HG02798 (cell line): Measurements from ENCODE around the gene VPS37C.

Experiments used
- ATAC-seq: cut with Tn5 transposase; IDR thresholded peaks from one replicate; pipeline ENCODE4 v1.9.1; 2021; ENCODE audit warnings: mild to moderate bottlenecking; ENCODE audit not compliant: unreplicated experiment, poor library complexity

Gene VPS37C

DNA sequence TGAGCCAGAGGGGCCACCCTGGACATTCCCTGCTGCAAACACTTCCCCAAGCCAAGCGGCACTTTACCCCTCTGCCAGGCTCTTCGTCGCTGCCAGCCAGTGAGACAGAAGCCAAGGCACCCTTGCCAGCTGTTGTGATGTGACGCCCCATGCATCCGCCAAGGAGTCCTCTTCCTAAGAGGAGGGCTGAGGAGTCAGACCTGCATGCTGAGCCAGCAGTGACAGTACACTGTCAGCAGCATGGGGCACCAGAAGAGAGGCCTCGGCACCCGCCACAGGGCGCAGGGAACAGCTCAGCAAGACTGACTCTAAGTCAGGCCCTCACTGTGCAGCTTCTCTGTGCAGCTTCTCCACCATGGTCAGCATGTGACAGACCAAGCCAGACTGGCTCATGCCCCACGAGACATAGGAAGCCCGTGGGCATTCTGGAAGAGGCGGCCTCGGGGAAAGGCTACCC is 26.4 kb downstream of the VPS37C start:
- no peak for ATAC-seq

DNA sequence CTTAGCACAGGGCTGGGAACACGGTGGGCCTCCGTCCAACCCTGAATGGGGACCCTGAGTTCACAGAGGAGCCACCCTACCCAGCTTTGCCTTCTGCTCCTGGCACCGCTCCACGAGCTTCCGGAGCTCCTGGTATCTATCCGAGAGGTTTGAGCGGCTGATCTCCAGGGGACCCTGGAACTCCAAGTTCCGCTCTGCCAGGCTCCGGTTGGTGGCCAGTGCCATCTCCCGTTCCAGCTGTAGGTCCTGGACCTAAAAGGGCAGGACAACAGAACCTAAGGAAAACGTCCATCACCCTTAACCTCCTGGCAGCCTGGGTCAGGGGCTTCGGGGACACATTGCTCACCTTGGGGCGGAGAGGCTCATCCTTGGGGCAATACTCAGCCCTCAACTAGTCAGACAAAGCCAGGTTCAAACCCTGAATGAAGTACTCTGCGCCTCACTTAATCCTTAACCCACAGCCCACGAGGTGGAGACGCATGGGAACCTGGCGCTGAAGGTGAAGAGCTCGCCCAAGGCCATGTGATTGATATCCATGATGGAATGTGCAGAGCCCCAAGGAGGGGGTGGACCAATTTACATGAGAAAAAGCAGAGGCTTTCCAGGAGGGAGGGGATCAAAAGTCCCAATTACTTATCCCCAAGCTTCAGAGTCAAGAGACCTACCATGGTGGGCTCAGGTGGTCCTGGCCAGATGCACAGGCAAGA is 27.1 kb downstream of the VPS37C start:
- no peak for ATAC-seq

DNA sequence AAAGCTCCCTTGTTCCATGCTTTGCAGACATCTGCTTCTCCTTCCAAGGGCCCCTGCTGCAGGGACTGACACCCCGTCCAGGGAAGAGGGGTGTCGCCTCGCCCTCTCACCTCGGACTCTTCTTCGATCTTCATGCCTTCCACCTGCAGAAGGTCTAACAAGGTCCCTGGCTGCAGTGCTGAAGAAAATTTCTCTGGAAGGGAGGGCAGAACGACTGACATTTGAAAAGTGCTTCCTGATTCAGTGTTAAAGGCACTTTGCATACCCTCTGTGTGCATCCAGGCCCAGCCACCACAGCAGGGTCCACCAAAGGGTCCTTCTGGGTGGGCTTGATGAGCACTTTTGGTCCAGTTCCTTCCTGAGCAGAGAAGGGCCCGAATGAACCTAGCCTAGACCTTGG is 28.1 kb downstream of the VPS37C start:
- no peak for ATAC-seq

DNA sequence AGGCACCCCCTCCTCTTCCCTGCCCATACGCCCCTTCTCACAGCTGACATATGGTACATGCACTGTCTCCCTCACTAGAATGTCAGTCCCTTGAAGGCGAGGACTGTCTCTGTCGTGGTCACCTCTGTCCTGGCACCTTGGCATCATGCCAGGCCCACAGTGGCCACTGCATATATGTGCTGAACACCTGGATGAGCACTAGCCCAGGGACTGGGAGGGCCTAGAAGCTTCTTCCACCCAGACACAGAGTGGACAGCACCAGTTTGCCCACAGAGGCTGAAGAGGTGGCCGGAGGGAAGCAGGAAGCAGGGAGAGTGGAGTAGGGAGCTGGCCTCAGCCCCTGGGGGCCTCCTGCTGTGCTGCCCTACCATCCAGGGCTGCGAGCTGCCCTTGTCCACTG is 28.6 kb downstream of the VPS37C start:
- no peak for ATAC-seq

- ATAC-seq: no peak
These were observed 29.1 kb downstream of the VPS37C start for GRCh38 chr11:61131998-61132555.

DNA sequence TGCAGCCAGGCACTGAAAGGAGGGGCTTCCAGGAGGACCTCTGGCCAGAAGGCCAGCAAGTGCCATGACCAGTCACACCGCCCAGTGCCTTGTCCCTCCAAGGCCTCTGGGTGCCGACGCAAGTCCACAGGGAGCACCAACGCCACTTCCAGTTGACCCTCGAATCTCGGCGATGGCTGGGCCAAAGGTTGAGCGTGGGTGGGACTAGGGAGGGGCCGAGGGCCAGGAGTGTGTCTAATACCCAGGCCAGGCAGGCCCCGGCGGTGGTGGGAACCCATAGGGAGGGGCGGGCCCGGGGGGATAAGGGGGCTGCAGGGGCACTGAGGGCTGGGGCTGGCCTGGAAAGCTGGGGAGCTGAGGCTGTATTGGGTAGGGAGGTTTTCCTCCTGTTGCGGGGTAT is 29.6 kb downstream of the VPS37C start:
- no peak for ATAC-seq

DNA sequence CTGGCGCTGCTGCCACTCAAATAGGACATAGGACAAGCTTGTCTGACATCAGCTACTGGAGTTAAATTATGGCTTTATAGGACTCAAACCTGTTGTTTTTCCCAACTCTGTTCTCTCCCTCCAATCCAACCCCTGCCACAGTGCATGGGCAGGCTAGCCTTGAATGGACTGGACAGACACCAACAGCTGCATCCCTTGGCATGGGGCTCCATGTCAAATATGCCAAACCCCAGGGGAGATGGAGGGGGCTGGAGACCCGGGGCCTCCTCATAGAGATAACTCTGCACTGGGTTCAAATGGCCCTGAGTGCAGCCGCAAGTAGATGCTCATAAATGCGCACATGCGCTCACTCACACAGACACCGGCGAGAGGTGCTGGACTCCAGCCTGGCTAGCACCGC is 30.0 kb downstream of the VPS37C start:
- no peak for ATAC-seq

- peak; percentile 86 for ATAC-seq
These were observed 31.3 kb downstream of the VPS37C start for GRCh38 chr11:61129639-61130523.

- no peak for ATAC-seq
These were observed 32.1 kb downstream of the VPS37C start for GRCh38 chr11:61128947-61129638.

GRCh38 chr11:61127991-61128390 is 33.2 kb downstream of the VPS37C start:
- ATAC-seq: no peak

- no peak for ATAC-seq
These were observed 35.0 kb downstream of the VPS37C start for GRCh38 chr11:61126256-61126655.

- no peak for ATAC-seq
These were observed 35.9 kb downstream of the VPS37C start for GRCh38 chr11:61125310-61125684.

GRCh38 chr11:61124574-61125309 is 36.5 kb downstream of the VPS37C start:
- ATAC-seq: no peak

GRCh38 chr11:61123775-61124571 is 37.3 kb downstream of the VPS37C start:
- ATAC-seq: no peak

DNA sequence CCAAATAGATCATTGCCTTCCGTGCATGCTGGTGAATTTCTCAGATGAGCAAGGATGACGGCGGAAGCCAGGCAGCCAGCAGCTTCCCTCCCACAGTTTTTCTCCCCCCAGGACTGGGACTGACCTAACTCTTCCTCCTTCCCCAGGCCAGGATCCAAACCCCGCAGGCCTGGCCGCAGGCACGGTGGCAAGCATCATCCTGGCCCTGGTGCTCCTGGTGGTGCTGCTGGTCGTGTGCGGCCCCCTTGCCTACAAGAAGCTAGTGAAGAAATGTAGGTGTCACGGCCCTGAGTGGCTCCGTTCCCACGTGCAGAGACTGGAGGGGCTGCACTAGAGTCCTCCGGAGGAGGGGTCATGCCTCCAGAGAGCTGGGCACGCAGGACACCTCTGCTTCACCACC is 38.5 kb downstream of the VPS37C start:
- no peak for ATAC-seq

- no peak for ATAC-seq
These were observed 39.3 kb downstream of the VPS37C start for GRCh38 chr11:61121917-61122316.

DNA sequence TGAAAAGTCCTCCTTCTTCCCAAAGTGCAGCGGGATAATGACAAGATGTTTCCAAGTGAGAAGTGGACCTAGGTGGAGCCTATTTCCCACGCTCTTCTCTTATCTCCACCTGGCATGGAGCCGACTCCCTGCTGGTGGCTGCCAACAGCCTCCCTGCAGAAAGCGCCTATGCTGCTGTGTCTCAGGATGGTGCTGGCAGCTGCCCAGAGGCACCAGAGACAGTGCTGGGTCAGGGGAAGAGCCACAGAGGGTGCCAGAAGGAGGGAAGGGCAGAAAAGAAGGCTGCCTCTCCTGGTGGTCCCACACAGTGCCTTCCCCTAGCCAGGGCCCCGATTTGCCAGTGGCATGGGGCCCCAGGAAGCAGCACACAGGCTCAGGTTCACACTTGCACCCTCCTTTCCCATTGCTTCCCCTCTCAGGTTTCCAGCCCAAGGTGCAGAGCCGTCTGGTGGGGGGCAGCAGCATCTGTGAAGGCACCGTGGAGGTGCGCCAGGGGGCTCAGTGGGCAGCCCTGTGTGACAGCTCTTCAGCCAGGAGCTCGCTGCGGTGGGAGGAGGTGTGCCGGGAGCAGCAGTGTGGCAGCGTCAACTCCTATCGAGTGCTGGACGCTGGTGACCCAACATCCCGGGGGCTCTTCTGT is 39.9 kb downstream of the VPS37C start:
- ATAC-seq: no peak

- ATAC-seq: no peak
These were observed 40.5 kb downstream of the VPS37C start for GRCh38 chr11:61120706-61121191.
